Measurements from ENCODE around the gene OCEL1.
"Not testable (repeated sequence)": the region's sequence is repeated elsewhere in the genome, so short reads cannot be mapped to it uniquely, and the experiment has no call there.

OCEL1 gene

DNA sequence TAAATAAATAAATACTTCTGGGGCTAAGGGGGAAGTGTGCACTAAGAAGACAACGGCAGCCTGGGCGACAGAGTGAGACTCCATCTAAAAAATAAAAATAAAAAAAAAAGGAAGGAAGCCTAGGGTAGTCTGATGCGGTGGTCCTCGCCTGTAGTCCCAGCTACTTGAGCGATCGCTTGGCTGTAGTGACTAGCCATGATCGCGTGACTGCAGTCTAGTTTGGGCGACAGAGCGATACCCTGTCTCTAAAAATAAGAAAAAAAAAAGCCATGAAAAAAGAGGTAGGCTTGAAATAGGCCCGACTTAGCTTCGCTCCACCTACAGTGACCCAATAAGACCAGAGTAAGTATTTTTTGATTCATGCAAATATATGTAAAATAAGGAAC lies 40.6 kb downstream of the OCEL1 start:
- DNase-seq, result no peak

DNA sequence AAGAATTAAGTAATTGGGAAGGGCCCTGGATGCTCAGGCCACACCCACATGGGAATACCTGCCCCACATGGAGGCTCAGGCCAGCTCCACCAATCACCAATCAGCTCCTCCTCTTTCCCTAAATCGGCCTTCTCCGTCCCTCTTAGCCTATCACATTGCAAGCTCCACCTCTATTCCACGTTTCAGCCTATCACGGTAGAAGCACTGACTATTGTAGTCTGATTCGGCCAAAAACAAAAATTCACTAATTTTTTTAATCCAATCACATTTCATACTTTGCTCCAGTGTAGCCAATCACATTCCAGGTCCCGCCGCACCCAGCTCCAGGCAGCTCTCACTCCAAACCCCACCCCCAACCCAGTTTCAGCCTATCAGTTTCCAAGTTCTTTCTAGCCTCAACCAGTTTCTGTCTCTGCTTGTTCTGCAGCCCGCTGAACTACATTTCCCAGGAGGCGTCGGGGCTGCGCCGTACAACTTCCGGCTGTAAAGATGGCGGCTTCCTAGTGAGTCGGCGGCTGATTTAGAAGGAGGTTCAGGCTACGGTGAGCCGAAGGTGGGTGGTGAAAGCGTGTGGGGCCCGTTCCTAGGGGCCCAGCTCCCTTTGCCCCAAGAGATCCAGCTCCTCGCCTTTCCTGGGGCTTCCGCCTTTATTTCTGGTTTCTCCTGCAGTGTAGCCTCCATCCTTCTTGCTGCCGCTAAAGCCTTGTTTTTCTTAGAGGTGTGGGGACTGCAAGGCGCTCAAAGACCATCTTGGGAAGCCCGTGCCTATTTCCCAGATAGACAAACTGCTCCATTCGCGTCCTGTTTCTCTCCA lies 41.2 kb downstream of the OCEL1 start, which contains the start of gene BABAM1:
TSS of gene BABAM1 (plus strand) at position 469 of the 814 bp plus-strand sequence. CDS start 1,364 bp downstream, outside the sequence.
- peak; percentile 98 for DNase-seq

DNA sequence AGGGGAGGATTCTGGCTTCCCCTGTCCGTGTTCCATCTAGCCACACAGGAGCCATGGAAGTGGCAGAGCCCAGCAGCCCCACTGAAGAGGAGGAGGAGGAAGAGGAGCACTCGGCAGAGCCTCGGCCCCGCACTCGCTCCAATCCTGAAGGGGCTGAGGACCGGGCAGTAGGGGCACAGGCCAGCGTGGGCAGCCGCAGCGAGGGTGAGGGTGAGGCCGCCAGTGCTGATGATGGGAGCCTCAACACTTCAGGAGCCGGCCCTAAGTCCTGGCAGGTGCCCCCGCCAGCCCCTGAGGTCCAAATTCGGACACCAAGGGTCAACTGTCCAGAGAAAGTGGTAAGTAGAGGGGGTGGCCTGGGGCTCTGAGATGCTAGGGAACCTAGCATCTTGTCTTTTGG lies 42.7 kb downstream of the OCEL1 start:
- DNase-seq, result no peak

DNA sequence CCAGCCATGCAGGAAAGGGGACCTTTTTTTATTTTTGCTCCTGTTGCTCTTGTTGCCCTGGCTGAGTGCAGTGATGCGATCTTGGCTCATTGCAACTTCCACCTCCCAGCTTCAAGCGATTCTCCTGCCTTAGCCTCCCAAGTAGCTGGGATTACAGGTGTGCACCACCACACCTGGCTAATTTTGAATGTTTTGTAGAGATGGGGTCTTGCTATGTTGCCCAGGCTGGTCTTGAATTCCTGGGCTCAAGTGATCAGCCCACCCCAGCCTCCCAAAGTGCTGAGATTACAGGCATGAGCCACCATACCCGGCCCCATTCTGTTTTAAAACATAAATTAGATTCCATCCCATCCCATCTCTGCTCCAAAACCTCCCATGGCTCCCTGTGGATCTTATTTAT lies 48.9 kb downstream of the OCEL1 start:
- not testable (repeated sequence) for DNase-seq

DNA sequence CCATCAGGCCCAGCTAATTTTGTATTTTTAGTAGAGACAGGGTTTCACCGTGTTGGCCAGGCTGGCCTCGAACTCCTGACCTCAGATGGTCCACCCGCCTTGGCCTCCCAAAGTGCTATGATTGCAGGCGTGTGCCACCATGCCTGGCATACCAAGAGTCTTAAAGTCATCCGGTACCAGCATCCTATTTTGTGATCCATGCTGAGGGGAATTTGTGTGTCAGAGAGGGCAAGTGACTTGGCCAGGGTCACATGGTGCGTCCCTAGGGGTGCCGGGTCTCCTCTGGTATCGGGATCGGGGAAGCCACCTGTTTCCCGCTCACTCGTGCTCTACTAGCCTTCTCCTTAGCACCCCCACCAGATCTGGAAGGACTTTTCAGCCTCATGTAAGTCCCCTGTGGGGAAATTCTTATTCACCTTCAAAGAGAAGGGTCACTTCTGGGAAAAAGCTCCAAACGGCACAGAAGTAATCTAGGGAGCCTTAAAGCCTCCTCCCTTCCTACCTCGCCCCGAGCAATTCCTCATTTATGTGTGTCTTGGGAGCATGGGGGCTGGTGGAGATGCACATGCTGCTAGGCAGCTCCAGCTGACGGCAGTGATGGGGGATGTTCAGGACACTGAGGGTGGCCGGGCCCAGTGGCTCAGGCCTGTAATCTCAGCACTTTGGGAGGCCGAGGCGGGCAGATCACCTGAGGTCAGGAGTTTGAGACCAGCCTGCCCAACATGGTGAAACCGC lies 49.6 kb downstream of the OCEL1 start:
- DNase-seq, result no peak

All from suppressor macrophage treated with lipopolysaccharide for 4 hours (primary cell).